HG03095 (cell line): ENCODE results near the gene MARCHF2.

Source experiments
- ATAC-seq: cut with Tn5 transposase; IDR thresholded peaks from one replicate; pipeline ENCODE4 v1.9.1; 2021; ENCODE audit warnings: moderate library complexity; ENCODE audit not compliant: unreplicated experiment

Gene MARCHF2

GRCh38 chr19:8451885-8452284, 38.8 kb downstream of the MARCHF2 start:
- ATAC-seq: no peak

- ATAC-seq: no peak
Measured at GRCh38 chr19:8452446-8453123, 39.5 kb downstream of the MARCHF2 start.

- no peak for ATAC-seq
Measured at GRCh38 chr19:8453616-8454015, 40.5 kb downstream of the MARCHF2 start.

- ATAC-seq: no peak
Measured at GRCh38 chr19:8454218-8454617, 41.1 kb downstream of the MARCHF2 start.

- ATAC-seq: no peak
Measured at GRCh38 chr19:8455018-8455417, 41.9 kb downstream of the MARCHF2 start.

GRCh38 chr19:8456064-8456463, 43.0 kb downstream of the MARCHF2 start:
- ATAC-seq: no peak

- no peak for ATAC-seq
Measured at GRCh38 chr19:8457209-8457608, 44.1 kb downstream of the MARCHF2 start.

- ATAC-seq: no peak
Measured at GRCh38 chr19:8457827-8458226, 44.7 kb downstream of the MARCHF2 start.

- ATAC-seq: no peak
Measured at GRCh38 chr19:8458380-8458779, 45.3 kb downstream of the MARCHF2 start.

GRCh38 chr19:8459095-8459494, 46.0 kb downstream of the MARCHF2 start:
- ATAC-seq: no peak

GRCh38 chr19:8459520-8460270, 46.6 kb downstream of the MARCHF2 start:
- no peak for ATAC-seq

GRCh38 chr19:8460516-8461298, 47.6 kb downstream of the MARCHF2 start:
- no peak for ATAC-seq

- no peak for ATAC-seq
Measured at GRCh38 chr19:8461376-8461775, 48.3 kb downstream of the MARCHF2 start.

GRCh38 chr19:8461891-8462290, 48.8 kb downstream of the MARCHF2 start:
- ATAC-seq: no peak

GRCh38 chr19:8462571-8462970, 49.5 kb downstream of the MARCHF2 start:
- ATAC-seq: no peak

- no peak for ATAC-seq
Measured at GRCh38 chr19:8463365-8463764, 50.3 kb downstream of the MARCHF2 start.

- ATAC-seq: no peak
Measured at GRCh38 chr19:8466018-8466417, 52.9 kb downstream of the MARCHF2 start.

- no peak for ATAC-seq
Measured at GRCh38 chr19:8468124-8468523, 55.0 kb downstream of the MARCHF2 start.

- no peak for ATAC-seq
Measured at GRCh38 chr19:8468761-8469373, 55.8 kb downstream of the MARCHF2 start.

GRCh38 chr19:8469613-8470368, 56.7 kb downstream of the MARCHF2 start:
- ATAC-seq: no peak
